OCI-LY1 (cell line): Measurements from ENCODE around the gene CTNNBL1.
"Not testable (repeated sequence)": the region's sequence is repeated elsewhere in the genome, so short reads cannot be mapped to it uniquely, and the experiment has no call there.

Experiments used
- H2AFZ ChIP-seq: fragments of 200-600 bp; sonication (generic), shearing (Covaris generic); 2 replicates; pipeline ENCODE4 v1.6.0; 2014; ENCODE audit warnings: antibody characterized with exemption, mild to moderate bottlenecking, low read length
- H3F3A ChIP-seq: fragments of 200-600 bp; sonication (generic), shearing (Covaris generic); 2 replicates; pipeline ENCODE4 v1.6.0; 2014; ENCODE audit warnings: mild to moderate bottlenecking, antibody characterized with exemption, low read length, moderate library complexity; ENCODE audit not compliant: insufficient read depth
- H3K27ac ChIP-seq: fragments of 200-600 bp; sonication (generic); 2 replicates; pipeline ENCODE4 v1.5.1; 2014; ENCODE audit warnings: low read length, mixed run types, mild to moderate bottlenecking, low read depth; ENCODE audit not compliant: poor library complexity, severe bottlenecking
- H3K27me3 ChIP-seq: fragments of 200-600 bp; sonication (generic); 2 replicates; pipeline ENCODE4 v1.6.0; 2014; ENCODE audit warnings: antibody characterized with exemption, mild to moderate bottlenecking, low read length, moderate library complexity; ENCODE audit not compliant: insufficient read depth
- H3K36me3 ChIP-seq: fragments of 200-600 bp; sonication (generic); 2 replicates; pipeline ENCODE4 v1.6.1; 2014; ENCODE audit warnings: mild to moderate bottlenecking, antibody characterized with exemption, low read length, moderate library complexity, mixed read lengths; ENCODE audit not compliant: insufficient read depth
- H3K4me1 ChIP-seq: fragments of 200-600 bp; sonication (generic); 2 replicates; pipeline ENCODE4 v1.5.1; 2014; ENCODE audit warnings: mild to moderate bottlenecking, low read length, moderate library complexity; ENCODE audit not compliant: insufficient read depth, severe bottlenecking
- H3K4me2 ChIP-seq: fragments of 200-600 bp; sonication (generic), shearing (Covaris generic); 2 replicates; pipeline ENCODE4 v1.6.1; 2014; ENCODE audit warnings: low read length
- H3K4me3 ChIP-seq: fragments of 200-600 bp; sonication (generic); 2 replicates; pipeline ENCODE4 v1.5.1; 2014; ENCODE audit warnings: low read length, low read depth, mild to moderate bottlenecking, mixed read lengths; ENCODE audit not compliant: poor library complexity, severe bottlenecking
- H3K79me2 ChIP-seq: fragments of 200-600 bp; shearing (Covaris generic); 2 replicates; pipeline ENCODE4 v1.6.1; 2016; ENCODE audit warnings: mixed run types, low read length, mixed read lengths; ENCODE audit not compliant: insufficient read depth
- H3K9ac ChIP-seq: fragments of 200-600 bp; sonication (generic), shearing (Covaris generic); 2 replicates; pipeline ENCODE4 v1.6.1; 2014; ENCODE audit warnings: mild to moderate bottlenecking, low read length, mixed read lengths
- H3K9me2 ChIP-seq: fragments of 200-600 bp; sonication (generic), shearing (Covaris generic); 2 replicates; pipeline ENCODE4 v1.6.1; 2014; ENCODE audit warnings: low read depth, mild to moderate bottlenecking, low read length, mixed read lengths
- H3K9me3 ChIP-seq: fragments of 200-600 bp; shearing (Covaris generic); 2 replicates; pipeline ENCODE4 v1.6.1; 2014; ENCODE audit warnings: low read length, mixed read lengths
- H4K20me1 ChIP-seq: fragments of 200-600 bp; sonication (generic), shearing (Covaris generic); 2 replicates; pipeline ENCODE4 v1.6.0; 2016; ENCODE audit warnings: mild to moderate bottlenecking, low read length; ENCODE audit not compliant: insufficient read depth
- EZH2 ChIP-seq: fragments of 200-600 bp; sonication (generic), shearing (Covaris generic); IDR thresholded peaks from 2 replicates; pipeline ENCODE4 v1.8.0; 2017; ENCODE audit warnings: borderline replicate concordance, mixed run types, mild to moderate bottlenecking, antibody characterized with exemption, low read length, moderate library complexity, mixed read lengths
- TF ChIP-seq, protein P1 (sequence below): fragments of 200-600 bp; sonication (generic), shearing (Covaris generic); IDR thresholded peaks from 2 replicates; pipeline ENCODE4 v1.5.1; 2017; ENCODE audit warnings: mild to moderate bottlenecking, antibody characterized with exemption, low read length, moderate library complexity, mixed read lengths

The CTNNBL1 gene

DNA sequence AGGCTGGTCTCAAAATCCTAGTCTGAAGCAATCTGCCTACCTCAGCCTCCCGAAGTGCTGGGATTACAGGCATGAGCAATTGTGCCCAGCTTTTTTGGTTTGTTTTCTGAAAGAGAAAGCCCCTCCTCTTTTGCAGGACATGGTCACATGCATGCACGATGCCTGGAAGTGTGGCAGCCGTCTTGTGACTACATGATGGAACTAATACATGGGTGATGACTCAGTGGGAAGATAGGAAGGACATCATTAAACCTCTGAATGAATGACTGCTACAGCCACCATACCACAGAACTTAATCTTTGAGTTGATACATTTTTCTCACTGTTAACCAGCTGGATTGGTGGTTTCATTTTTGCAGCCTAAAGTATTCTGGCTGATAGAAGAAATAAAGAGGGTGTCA lies 13.4 kb upstream of the CTNNBL1 start:
- no peak for TF ChIP-seq EZH2
- TF ChIP-seq, protein P1, sequence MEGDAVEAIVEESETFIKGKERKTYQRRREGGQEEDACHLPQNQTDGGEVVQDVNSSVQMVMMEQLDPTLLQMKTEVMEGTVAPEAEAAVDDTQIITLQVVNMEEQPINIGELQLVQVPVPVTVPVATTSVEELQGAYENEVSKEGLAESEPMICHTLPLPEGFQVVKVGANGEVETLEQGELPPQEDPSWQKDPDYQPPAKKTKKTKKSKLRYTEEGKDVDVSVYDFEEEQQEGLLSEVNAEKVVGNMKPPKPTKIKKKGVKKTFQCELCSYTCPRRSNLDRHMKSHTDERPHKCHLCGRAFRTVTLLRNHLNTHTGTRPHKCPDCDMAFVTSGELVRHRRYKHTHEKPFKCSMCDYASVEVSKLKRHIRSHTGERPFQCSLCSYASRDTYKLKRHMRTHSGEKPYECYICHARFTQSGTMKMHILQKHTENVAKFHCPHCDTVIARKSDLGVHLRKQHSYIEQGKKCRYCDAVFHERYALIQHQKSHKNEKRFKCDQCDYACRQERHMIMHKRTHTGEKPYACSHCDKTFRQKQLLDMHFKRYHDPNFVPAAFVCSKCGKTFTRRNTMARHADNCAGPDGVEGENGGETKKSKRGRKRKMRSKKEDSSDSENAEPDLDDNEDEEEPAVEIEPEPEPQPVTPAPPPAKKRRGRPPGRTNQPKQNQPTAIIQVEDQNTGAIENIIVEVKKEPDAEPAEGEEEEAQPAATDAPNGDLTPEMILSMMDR = no peak

DNA sequence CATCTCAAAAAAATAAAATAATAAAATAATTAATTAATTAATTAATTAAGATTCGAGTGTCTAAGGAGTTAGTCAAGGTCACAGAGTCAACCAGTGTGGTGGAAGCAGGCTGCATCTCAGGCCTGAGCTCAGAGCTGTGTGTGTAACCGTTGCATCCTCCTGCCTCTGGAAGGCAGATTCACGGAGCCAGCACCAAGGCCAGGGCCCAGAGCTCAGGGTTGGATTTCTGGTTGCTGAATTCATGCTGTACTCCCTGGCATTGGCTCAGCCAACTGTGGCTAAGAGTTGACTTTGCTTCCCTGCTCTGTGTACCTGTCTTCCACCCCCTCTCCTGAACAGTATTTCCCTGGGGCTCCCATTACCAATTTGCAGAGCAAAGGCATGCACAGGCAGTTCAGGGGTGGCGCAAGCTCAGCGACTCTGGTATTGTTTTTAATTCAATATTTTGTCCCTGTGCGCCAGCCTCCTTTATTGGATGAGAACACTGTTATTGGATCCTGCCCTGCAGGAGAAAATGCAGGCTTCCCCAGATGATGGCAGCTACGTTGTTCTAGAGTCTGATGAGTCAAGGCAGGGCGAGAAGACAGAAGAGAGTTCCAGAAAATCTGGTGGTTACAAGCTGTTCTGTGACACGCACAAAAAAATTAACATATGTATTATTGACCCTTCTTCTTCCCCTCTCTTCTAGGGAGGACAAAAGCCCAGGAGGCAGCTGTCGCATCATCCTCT lies 12.3 kb upstream of the CTNNBL1 start:
- H3K9ac ChIP-seq = no peak overlapping the region
- H3K9me2 ChIP-seq = no peaks in the 10 kb centered on the region
- no peaks in the 10 kb centered on the region for H3F3A ChIP-seq
- H3K4me3 ChIP-seq = no peak overlapping the region
- H3K4me1 ChIP-seq = no peaks in the 10 kb centered on the region
- no peaks in the 10 kb centered on the region for H3K9me3 ChIP-seq
- H3K36me3 ChIP-seq = no peaks in the 10 kb centered on the region
- H3K79me2 ChIP-seq = no peaks in the 10 kb centered on the region
- no peak overlapping the region for H3K27ac ChIP-seq
- no peaks in the 10 kb centered on the region for H4K20me1 ChIP-seq
- H3K27me3 ChIP-seq = 0 out of 2 replicates have a peak, but pooled peaks cover 6% of the 10 kb centered on the region
- H2AFZ ChIP-seq = no peak overlapping the region
- H3K4me2 ChIP-seq = no peak overlapping the region
- TF ChIP-seq, protein P1 = no peak
- TF ChIP-seq EZH2 = no peak

More for the DNA sequence above, 13.4 kb upstream of the CTNNBL1 start:
- Histone ChIP-seq H3K9ac (no peak overlapping the region), H3K4me2 (no peak overlapping the region), H4K20me1 (no peaks in the 10 kb centered on the region), H3K27me3 (no peaks in the 10 kb centered on the region), H3K36me3 (no peaks in the 10 kb centered on the region), H3K27ac (no peak overlapping the region), H3K4me3 (no peak overlapping the region), H2AFZ (no peak overlapping the region), H3K9me2 (no peaks in the 10 kb centered on the region), H3K4me1 (no peaks in the 10 kb centered on the region), H3K79me2 (no peaks in the 10 kb centered on the region), H3F3A (no peaks in the 10 kb centered on the region), H3K9me3 (no peaks in the 10 kb centered on the region)

DNA sequence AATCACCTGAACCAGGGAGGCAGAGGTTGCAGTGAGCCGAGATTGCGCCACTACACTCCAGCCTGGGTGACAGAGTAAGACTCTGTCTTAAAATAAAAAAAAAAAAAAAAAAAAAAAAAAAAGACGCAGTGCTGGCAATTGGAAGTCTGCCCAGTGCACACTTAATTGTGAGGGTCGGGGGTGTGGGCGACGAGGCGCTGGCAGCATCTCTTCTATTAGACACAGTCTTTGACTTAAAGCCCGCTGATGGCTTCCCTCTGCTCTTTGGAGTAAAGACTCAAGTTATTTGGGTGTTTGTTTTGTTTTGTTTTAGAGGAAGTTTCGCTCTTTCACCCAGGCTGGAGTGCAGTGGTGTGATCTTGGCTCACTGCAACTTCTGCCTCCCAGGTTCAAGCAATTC lies 10.7 kb upstream of the CTNNBL1 start:
- H3K9ac ChIP-seq, H3K27ac ChIP-seq, H3K4me3 ChIP-seq, H3K4me1 ChIP-seq, H3K9me3 ChIP-seq, H3F3A ChIP-seq, H4K20me1 ChIP-seq, H3K79me2 ChIP-seq, H3K36me3 ChIP-seq, H3K9me2 ChIP-seq, H2AFZ ChIP-seq, H3K4me2 ChIP-seq, H3K27me3 ChIP-seq: not testable (repeated sequence)
